Type B pancreatic cell (in vitro differentiated cells): ENCODE results near the gene GOLGA6L4. TPM values are rescaled to one million over a fixed set of nuclear protein-coding genes. Genes with fewer than 3 reads are reported as not detected.
A peak's percentile ranks its signal among the peaks of the same experiment; 100 is the strongest.
"Not testable (repeated sequence)": the region's sequence is repeated elsewhere in the genome, so short reads cannot be mapped to it uniquely, and the experiment has no call there.

ENCODE experiments used
- DNase-seq: peaks from one replicate; pipeline ENCODE4 v3.0.0; 2021; ENCODE audit warnings: mixed read lengths; ENCODE audit not compliant: unreplicated experiment; ENCODE audit errors: extremely low spot score
- H3K27ac Mint-ChIP-seq: 2 replicates; pipeline ENCODE4 v1.8.0; 2021; ENCODE audit warnings: mild to moderate bottlenecking, mixed read lengths
- H3K27me3 Mint-ChIP-seq: 2 replicates; pipeline ENCODE4 v1.8.0; 2021; ENCODE audit warnings: mixed read lengths
- H3K36me3 Mint-ChIP-seq: 2 replicates; pipeline ENCODE4 v1.8.0; 2021; ENCODE audit warnings: mixed read lengths
- H3K4me1 Mint-ChIP-seq: one replicate; pipeline ENCODE4 v1.8.0; 2021; ENCODE audit warnings: mixed read lengths; ENCODE audit not compliant: unreplicated experiment
- H3K4me3 Mint-ChIP-seq: 2 replicates; pipeline ENCODE4 v1.8.0; 2021; ENCODE audit warnings: mild to moderate bottlenecking, mixed read lengths
- H3K9me3 Mint-ChIP-seq: 2 replicates; pipeline ENCODE4 v1.8.0; 2021; ENCODE audit warnings: mixed read lengths
- CTCF ChIP-seq: fragments of 200-600 bp; sonication (generic); conservative IDR thresholded peaks from 2 replicates; pipeline ENCODE4 v1.5.0; 2021; ENCODE audit warnings: antibody characterized with exemption, mild to moderate bottlenecking
- long read RNA-seq: library from polyadenylated mRNA; unstranded; transcript quantifications from one replicate; pipeline ENCODE4 v2.0.0, GENCODE V29; 2020
- total RNA-seq: library from RNA; stranded (reverse); gene quantifications from 2 replicates; pipeline ENCODE4 v1.2.1, GENCODE V29; 2021; ENCODE audit warnings: low replicate concordance

GOLGA6L4 gene, protein sequence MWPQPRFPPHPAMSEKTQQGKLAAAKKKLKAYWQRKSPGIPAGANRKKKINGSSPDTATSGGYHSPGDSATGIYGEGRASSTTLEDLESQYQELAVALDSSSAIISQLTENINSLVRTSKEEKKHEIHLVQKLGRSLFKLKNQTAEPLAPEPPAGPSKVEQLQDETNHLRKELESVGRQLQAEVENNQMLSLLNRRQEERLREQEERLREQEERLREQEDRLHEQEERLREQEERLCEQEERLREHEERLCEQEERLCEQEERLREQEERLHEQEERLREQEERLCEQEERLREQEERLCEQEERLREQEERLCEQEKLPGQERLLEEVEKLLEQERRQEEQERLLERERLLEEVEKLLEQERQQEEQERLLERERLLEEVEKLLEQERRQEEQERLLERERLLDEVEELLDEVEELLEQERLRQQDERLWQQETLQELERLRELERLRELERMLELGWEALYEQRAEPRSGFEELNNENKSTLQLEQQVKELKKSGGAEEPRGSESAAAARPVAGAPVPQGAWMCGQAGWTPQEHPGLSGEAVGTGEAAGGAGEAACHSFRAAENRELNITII
- 3.8 and 5.5 TPM in 2 replicates for total RNA-seq
- long read RNA-seq: 0 reads

DNA sequence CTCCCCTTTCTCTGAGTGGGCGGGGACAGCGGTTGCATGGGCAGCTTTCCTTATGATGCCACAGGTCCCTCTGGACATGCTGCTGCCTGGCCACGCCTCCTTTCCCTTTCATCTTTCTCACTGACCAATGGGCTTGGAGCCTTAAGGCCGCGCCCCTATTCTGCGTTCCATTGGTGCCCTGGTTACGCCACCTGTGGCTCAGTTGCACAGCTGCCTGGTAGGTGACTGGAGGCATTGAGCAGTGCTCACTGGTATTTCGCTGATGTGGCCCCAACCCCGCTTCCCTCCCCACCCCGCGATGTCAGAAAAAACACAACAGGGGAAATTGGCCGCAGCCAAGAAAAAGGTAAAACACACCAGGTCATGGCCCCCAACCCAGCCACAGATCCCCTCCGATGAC lies at the start of gene GOLGA6L4:
Gene GOLGA6L4 (plus strand): TSS at position 201 of the 400 bp plus-strand sequence. CDS start 62 bp downstream, at position 263.
- DNase-seq, H3K4me1 Mint-ChIP-seq, H3K27me3 Mint-ChIP-seq, H3K27ac Mint-ChIP-seq, H3K36me3 Mint-ChIP-seq, H3K9me3 Mint-ChIP-seq, H3K4me3 Mint-ChIP-seq: not testable (repeated sequence)

- not testable (repeated sequence) for H3K27ac Mint-ChIP-seq, H3K36me3 Mint-ChIP-seq, H3K9me3 Mint-ChIP-seq, H3K4me1 Mint-ChIP-seq, DNase-seq, H3K27me3 Mint-ChIP-seq, H3K4me3 Mint-ChIP-seq
These were observed 42.6 kb upstream of the GOLGA6L4 start for GRCh38 chr15:84192982-84193381.

DNA sequence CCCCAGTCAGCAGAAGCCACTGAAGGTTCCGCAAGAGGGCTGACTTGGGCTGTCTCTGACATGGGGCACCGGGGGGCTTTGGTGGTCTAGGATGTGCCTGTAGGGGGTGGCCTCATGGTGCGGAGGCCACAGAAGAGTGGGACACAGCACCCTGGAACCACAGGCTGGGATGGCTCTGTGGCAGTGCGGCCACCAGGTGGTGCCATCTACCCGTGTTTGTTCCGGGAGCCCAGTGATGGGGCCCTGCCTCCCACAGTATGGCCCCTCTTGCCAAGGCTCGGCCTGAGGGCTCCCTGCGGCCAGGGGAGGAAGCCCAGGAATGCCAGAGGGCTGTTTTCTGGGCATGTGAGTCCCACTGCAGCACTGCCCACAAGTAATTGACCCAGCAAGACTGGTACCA lies 40.0 kb upstream of the GOLGA6L4 start:
- not testable (repeated sequence) for H3K36me3 Mint-ChIP-seq, DNase-seq, H3K4me3 Mint-ChIP-seq, H3K27me3 Mint-ChIP-seq, H3K4me1 Mint-ChIP-seq, H3K9me3 Mint-ChIP-seq, H3K27ac Mint-ChIP-seq

GRCh38 chr15:84196530-84197188 lies 38.9 kb upstream of the GOLGA6L4 start:
- DNase-seq, H3K4me3 Mint-ChIP-seq, H3K4me1 Mint-ChIP-seq, H3K36me3 Mint-ChIP-seq, H3K9me3 Mint-ChIP-seq, H3K27ac Mint-ChIP-seq, H3K27me3 Mint-ChIP-seq: not testable (repeated sequence)

DNA sequence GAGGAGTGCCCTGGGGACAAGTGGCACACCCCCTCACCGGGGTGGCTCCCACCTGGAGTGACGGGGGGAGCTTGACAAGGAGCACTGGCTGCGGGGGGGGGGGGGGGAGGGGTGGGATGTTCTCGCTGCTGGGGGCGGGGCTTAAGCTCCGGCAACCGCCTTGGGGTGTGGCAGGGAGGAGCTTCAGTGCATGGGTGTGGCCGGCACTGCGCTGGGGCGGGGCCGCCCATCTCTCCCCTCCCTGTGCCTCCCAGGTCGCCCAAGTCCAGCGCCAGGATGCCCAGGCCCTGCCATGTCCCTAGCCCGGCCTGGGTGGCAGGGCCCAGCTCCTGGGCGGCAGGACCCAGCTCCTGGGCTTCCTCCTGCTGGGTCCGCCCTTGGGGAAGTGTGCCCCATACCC lies 35.7 kb upstream of the GOLGA6L4 start:
- H3K4me3 Mint-ChIP-seq: not testable (repeated sequence)

DNA sequence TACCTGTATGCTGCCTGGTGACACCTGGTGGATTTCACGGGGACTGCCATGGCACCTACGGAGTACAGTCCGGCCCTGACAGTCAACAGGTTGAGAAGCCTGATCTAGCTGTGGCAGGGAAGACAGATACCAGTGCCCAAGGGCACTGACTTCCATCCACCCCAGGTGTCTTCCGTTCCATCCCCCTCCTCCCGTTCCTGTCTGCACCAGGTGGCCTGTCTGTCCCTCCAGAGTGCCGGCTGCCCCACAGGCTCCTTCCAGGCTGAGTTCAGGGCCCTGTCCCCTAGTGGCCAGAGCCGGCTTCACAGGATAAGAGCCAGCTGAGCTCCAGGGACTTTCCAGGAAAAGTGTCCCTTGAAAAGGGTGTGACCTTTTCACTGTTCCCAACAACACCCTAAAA lies 10.9 kb downstream of the GOLGA6L4 start:
- not testable (repeated sequence) for DNase-seq, H3K27ac Mint-ChIP-seq, H3K36me3 Mint-ChIP-seq, H3K9me3 Mint-ChIP-seq, H3K4me1 Mint-ChIP-seq, H3K27me3 Mint-ChIP-seq
- TF ChIP-seq CTCF: peak; percentile 62
- H3K4me3 Mint-ChIP-seq: peak overlapping the region; percentile 57

More for the DNA sequence above, 35.7 kb upstream of the GOLGA6L4 start:
- H3K9me3 Mint-ChIP-seq, H3K27ac Mint-ChIP-seq, H3K4me1 Mint-ChIP-seq, DNase-seq, H3K27me3 Mint-ChIP-seq, H3K36me3 Mint-ChIP-seq: not testable (repeated sequence)
